Loucy (cell line): ENCODE data around the gene RTEL1.
"Not testable (repeated sequence)": the region's sequence is repeated elsewhere in the genome, so short reads cannot be mapped to it uniquely, and the experiment has no call there.

Experiments used
- H2AFZ ChIP-seq: fragments of 200-600 bp; sonication (generic); 2 replicates; pipeline ENCODE4 v1.6.0; 2016; ENCODE audit warnings: antibody characterized with exemption, mild to moderate bottlenecking, low read length, moderate library complexity
- H3F3A ChIP-seq: fragments of 200-600 bp; 2 replicates; pipeline ENCODE4 v1.6.0; 2016; ENCODE audit warnings: antibody characterized with exemption, low read depth, mild to moderate bottlenecking
- H3K27me3 ChIP-seq: fragments of 200-600 bp; sonication (generic); 2 replicates; pipeline ENCODE4 v1.6.1; 2014; ENCODE audit warnings: low read length, mild to moderate bottlenecking; ENCODE audit not compliant: insufficient read depth, poor library complexity, severe bottlenecking
- H3K36me3 ChIP-seq: fragments of 200-600 bp; sonication (generic); 2 replicates; pipeline ENCODE4 v1.6.1; 2016; ENCODE audit warnings: low read length; ENCODE audit not compliant: insufficient read depth
- H3K4me1 ChIP-seq: fragments of 200-600 bp; sonication (generic); 2 replicates; pipeline ENCODE4 v1.5.1; 2014; ENCODE audit warnings: low read length, mild to moderate bottlenecking; ENCODE audit not compliant: insufficient read depth, poor library complexity, severe bottlenecking
- H3K4me2 ChIP-seq: fragments of 200-600 bp; sonication (generic); 2 replicates; pipeline ENCODE4 v1.6.0; 2014; ENCODE audit warnings: antibody characterized with exemption, low read length, low read depth, mild to moderate bottlenecking; ENCODE audit not compliant: poor library complexity, severe bottlenecking
- H3K4me3 ChIP-seq: fragments of 200-600 bp; sonication (generic); 2 replicates; pipeline ENCODE4 v1.5.1; 2014; ENCODE audit warnings: low read length, mild to moderate bottlenecking, mixed read lengths; ENCODE audit not compliant: poor library complexity, severe bottlenecking
- H3K79me2 ChIP-seq: fragments of 200-600 bp; sonication (generic); 2 replicates; pipeline ENCODE4 v1.6.1; 2014; ENCODE audit warnings: low read length; ENCODE audit not compliant: insufficient read depth
- H3K9ac ChIP-seq: fragments of 200-600 bp; sonication (generic); 2 replicates; pipeline ENCODE4 v1.6.0; 2014; ENCODE audit warnings: mild to moderate bottlenecking, low read depth, low read length, moderate library complexity; ENCODE audit not compliant: poor library complexity, severe bottlenecking
- H3K9me2 ChIP-seq: fragments of 200-600 bp; sonication (generic); replicated peaks from 2 replicates; pipeline ENCODE4 v1.6.1; 2016; ENCODE audit warnings: low read depth, low read length, mixed read lengths
- H3K9me3 ChIP-seq: fragments of 200-600 bp; sonication (generic); 2 replicates; pipeline ENCODE4 v1.6.1; 2014; ENCODE audit warnings: mild to moderate bottlenecking, antibody characterized with exemption, low read length, low read depth; ENCODE audit not compliant: insufficient read depth
- H4K20me1 ChIP-seq: fragments of 200-600 bp; sonication (generic); 2 replicates; pipeline ENCODE4 v1.6.0; 2014; ENCODE audit warnings: antibody characterized with exemption, low read length, mild to moderate bottlenecking; ENCODE audit not compliant: insufficient read depth, poor library complexity, severe bottlenecking
- EZH2phosphoT487 ChIP-seq: fragments of 200-600 bp; IDR thresholded peaks from 2 replicates; pipeline ENCODE4 v1.6.1; 2018; ENCODE audit warnings: antibody characterized with exemption, mild to moderate bottlenecking, moderate library complexity, borderline replicate concordance
- TF ChIP-seq, protein P1 (sequence below): fragments of 200-600 bp; sonication (generic); conservative IDR thresholded peaks from 2 replicates; pipeline ENCODE4 v1.5.1; 2014; ENCODE audit warnings: mild to moderate bottlenecking, antibody characterized with exemption, low read length

RTEL1 gene

GRCh38 chr20:63612276-63612931 is 45.7 kb upstream of the RTEL1 start:
- H3K9me2 ChIP-seq = no peaks in the 10 kb centered on the region
- no peaks in the 10 kb centered on the region; the same call in 1 of the 2 replicates for H3K9me3 ChIP-seq
- no peaks in the 10 kb centered on the region for H4K20me1 ChIP-seq
- TF ChIP-seq, protein P1, sequence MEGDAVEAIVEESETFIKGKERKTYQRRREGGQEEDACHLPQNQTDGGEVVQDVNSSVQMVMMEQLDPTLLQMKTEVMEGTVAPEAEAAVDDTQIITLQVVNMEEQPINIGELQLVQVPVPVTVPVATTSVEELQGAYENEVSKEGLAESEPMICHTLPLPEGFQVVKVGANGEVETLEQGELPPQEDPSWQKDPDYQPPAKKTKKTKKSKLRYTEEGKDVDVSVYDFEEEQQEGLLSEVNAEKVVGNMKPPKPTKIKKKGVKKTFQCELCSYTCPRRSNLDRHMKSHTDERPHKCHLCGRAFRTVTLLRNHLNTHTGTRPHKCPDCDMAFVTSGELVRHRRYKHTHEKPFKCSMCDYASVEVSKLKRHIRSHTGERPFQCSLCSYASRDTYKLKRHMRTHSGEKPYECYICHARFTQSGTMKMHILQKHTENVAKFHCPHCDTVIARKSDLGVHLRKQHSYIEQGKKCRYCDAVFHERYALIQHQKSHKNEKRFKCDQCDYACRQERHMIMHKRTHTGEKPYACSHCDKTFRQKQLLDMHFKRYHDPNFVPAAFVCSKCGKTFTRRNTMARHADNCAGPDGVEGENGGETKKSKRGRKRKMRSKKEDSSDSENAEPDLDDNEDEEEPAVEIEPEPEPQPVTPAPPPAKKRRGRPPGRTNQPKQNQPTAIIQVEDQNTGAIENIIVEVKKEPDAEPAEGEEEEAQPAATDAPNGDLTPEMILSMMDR = no peak
- no peak for TF ChIP-seq EZH2phosphoT487
- H3F3A ChIP-seq = no peaks in the 10 kb centered on the region
- H3K27me3 ChIP-seq = no peaks in the 10 kb centered on the region
- H2AFZ ChIP-seq = no peak overlapping the region
- H3K4me3 ChIP-seq = no peak overlapping the region
- no peak overlapping the region for H3K9ac ChIP-seq
- H3K4me1 ChIP-seq = no peaks in the 10 kb centered on the region
- no peak overlapping the region for H3K4me2 ChIP-seq
- peaks cover 8% of the 10 kb centered on the region; the same call in 1 of the 2 replicates for H3K79me2 ChIP-seq
- H3K36me3 ChIP-seq = peaks cover 21% of the 10 kb centered on the region; the same call in 1 of the 2 replicates

DNA sequence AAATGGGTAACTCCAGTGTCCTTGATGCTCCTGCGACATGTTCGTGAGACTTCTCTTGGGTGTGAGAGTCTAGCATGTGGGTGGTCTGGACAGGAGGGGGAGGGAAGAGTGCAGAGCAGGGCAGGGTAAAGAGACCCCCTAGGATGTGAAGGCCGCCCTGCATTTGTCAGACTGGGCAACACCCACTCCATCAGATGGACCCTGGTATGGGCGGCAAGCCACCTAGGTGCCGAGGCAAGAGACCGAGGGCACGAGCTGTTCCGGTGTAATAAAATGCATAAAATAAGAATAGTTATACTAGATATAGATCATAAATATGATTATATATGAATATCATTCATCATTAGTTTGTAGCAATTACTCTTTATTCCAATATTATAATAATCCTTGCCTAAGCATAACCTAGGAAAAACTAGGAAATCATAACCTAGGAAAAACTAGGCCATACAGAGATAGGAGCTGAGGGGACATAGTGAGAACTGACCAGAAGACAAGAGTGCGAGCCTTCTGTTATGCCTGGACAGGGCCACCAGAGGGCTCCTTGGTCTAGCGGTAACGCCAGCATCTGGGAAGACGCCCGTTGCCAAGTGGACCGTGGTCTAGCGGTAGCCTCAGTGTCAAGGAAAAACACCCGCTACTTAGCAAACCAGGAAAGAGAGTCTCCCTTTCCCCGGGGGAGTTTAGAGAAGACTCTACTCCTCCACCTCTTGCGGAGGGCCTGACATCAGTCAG is 44.1 kb upstream of the RTEL1 start:
- not testable (repeated sequence) for H4K20me1 ChIP-seq

DNA sequence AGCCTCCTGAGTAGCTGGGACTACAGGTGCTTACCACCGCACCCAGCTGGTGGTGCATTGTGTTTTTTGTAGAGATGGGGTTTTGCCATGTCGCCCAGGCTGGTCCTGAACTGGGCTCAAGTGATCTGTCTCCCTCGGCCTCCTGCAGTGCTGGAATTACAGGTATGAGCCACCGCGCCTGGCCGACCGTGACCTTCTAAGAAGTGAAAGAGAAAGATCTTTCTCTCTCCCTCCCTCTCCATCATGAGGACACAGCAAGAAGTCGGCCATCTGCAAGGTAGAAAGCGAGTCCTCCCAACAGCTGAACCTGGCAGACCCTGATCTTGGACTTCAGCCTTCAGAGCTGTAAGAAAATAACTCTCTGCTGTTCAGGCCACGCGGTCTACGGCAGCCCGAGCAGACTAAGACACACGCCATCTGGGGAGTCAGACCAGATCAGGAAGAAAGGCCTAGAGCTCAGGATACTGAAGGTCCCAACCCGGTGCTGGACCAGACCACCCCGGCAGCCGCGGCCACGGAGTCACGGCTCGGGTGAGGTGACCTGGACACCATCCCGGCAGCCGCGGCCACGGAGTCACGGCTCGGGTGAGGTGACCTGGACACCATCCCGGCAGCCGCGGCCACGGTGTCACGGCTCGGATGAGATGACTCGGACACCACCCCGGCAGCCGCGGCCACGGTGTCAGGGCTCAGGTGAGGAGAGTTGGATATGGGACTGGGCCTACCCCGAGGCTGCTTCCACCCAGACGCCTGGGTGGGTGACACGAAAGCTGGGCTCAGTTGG is 40.8 kb upstream of the RTEL1 start:
- no peak for TF ChIP-seq EZH2phosphoT487
- TF ChIP-seq, protein P1 = no peak
- Histone ChIP-seq H3K4me1 (peaks cover 12% of the 10 kb centered on the region), H3K4me2 (no peak overlapping the region), H3K9me3 (no peaks in the 10 kb centered on the region; the same call in 1 of the 2 replicates), H3K9me2 (no peaks in the 10 kb centered on the region), H2AFZ (no peak overlapping the region), H3K9ac (no peak overlapping the region), H3K36me3 (peaks cover 37% of the 10 kb centered on the region; the same call in 1 of the 2 replicates), H3K79me2 (peaks cover 36% of the 10 kb centered on the region), H3K4me3 (no peak overlapping the region), H3F3A (no peaks in the 10 kb centered on the region), H4K20me1 (peaks cover 3% of the 10 kb centered on the region), H3K27me3 (no peaks in the 10 kb centered on the region)

More for the DNA sequence above, 44.1 kb upstream of the RTEL1 start:
- Histone ChIP-seq H3K79me2 (peaks cover 15% of the 10 kb centered on the region; the same call in 1 of the 2 replicates), H3K36me3 (peaks cover 35% of the 10 kb centered on the region; the same call in 1 of the 2 replicates)
- H2AFZ ChIP-seq, H3K9ac ChIP-seq, H3K4me3 ChIP-seq, H3K9me2 ChIP-seq, H3K4me1 ChIP-seq, H3K4me2 ChIP-seq, H3K27me3 ChIP-seq, H3F3A ChIP-seq, H3K9me3 ChIP-seq: not testable (repeated sequence)
- TF ChIP-seq, protein P1 = peak; percentile 30
